ENCODE results near the gene ZMYM4. TPM values are rescaled to one million over a fixed set of nuclear protein-coding genes. Genes with fewer than 3 reads are reported as not detected.

Gene ZMYM4
- total RNA-seq, 1 experiment from 2014 or later, result 62.7 TPM

DNA sequence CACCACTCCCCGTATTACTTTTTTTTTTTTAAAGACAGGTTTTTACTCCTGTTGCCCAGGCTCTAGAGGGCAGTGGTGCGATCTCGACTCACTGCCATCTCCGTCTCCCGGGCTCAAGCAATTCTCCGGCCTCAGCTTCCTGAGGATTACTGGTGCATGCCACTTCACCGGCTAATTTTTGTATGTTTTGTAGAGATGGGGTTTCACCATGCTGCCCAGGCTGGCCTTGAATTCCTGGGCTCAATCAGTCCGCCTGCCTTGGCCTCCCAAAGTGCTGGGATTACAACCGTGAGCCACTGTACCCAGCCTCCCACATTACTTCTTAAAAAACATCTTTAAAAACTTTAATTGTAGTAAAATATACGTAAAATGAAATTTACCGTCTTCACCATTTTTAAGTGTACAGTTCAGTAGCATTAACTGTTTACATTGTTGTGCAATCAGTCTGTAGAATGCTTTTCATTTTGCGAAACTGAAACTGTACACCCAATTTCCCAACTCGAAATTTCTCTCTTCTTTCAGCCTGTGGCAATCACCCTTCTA, 77.0 kb downstream of the ZMYM4 start:
- Mint-ChIP-seq H3K4me3 (ENCODE audit: low read depth, unreplicated experiment) (no peak overlapping the region), H3K27me3 (ENCODE audit: unreplicated experiment) (no peaks in the 10 kb centered on the region), H3K27ac (ENCODE audit: unreplicated experiment) (no peak overlapping the region), H3K4me1 (ENCODE audit: low read depth, unreplicated experiment) (no peaks in the 10 kb centered on the region), H3K9me3 (ENCODE audit: low read depth, unreplicated experiment) (no peaks in the 10 kb centered on the region), H3K36me3 (ENCODE audit: insufficient read depth, unreplicated experiment) (peaks cover 3% of the 10 kb centered on the region)
- intact Hi-C loops (cut with micrococcal nuclease; ENCODE audit: unreplicated experiment), result no loop called here
- DNase-seq, result no peak
- CTCF ChIA-PET, result no interaction called here
- no TSS peak for BruUV-seq (replicated peaks)
- TF ChIP-seq, protein P1, sequence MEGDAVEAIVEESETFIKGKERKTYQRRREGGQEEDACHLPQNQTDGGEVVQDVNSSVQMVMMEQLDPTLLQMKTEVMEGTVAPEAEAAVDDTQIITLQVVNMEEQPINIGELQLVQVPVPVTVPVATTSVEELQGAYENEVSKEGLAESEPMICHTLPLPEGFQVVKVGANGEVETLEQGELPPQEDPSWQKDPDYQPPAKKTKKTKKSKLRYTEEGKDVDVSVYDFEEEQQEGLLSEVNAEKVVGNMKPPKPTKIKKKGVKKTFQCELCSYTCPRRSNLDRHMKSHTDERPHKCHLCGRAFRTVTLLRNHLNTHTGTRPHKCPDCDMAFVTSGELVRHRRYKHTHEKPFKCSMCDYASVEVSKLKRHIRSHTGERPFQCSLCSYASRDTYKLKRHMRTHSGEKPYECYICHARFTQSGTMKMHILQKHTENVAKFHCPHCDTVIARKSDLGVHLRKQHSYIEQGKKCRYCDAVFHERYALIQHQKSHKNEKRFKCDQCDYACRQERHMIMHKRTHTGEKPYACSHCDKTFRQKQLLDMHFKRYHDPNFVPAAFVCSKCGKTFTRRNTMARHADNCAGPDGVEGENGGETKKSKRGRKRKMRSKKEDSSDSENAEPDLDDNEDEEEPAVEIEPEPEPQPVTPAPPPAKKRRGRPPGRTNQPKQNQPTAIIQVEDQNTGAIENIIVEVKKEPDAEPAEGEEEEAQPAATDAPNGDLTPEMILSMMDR (IDR thresholded peaks at IDR 0.05; ENCODE audit: unreplicated experiment), result no peak

DNA sequence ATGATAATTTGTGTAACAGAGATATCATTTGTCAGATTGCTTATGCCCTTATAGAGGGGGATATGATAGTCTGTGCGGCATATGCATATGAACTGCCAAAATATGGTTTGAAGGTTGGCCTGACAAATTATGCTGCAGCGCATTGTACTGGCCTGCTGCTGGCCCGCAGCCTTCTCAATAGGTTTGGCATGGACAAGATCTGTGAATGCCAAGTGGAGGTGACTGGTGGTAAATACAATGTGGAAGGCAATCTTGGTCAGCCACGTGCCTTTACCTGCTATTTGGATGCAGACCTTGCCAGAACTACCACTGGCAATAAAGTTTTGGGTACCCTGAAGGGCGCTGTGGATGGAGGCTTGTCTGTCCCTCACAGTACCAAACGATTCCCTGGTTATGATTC, 82.4 kb downstream of the ZMYM4 start:
- no peak for DNase-seq
- H3K4me1 Mint-ChIP-seq (ENCODE audit: low read depth, unreplicated experiment), result no peaks in the 10 kb centered on the region
- intact Hi-C loops (cut with micrococcal nuclease; ENCODE audit: unreplicated experiment), result no loop called here
- no TSS peak for BruUV-seq (replicated peaks)
- no peak overlapping the region for H3K4me3 Mint-ChIP-seq (ENCODE audit: low read depth, unreplicated experiment)
- H3K27me3 Mint-ChIP-seq (ENCODE audit: unreplicated experiment), result no peaks in the 10 kb centered on the region
- TF ChIP-seq, protein P1 (IDR thresholded peaks at IDR 0.05; ENCODE audit: unreplicated experiment), result no peak
- H3K36me3 Mint-ChIP-seq (ENCODE audit: insufficient read depth, unreplicated experiment), result no peaks in the 10 kb centered on the region
- CTCF ChIA-PET, result no interaction called here
- no peaks in the 10 kb centered on the region for H3K9me3 Mint-ChIP-seq (ENCODE audit: low read depth, unreplicated experiment)
- no peak overlapping the region for H3K27ac Mint-ChIP-seq (ENCODE audit: unreplicated experiment)

DNA sequence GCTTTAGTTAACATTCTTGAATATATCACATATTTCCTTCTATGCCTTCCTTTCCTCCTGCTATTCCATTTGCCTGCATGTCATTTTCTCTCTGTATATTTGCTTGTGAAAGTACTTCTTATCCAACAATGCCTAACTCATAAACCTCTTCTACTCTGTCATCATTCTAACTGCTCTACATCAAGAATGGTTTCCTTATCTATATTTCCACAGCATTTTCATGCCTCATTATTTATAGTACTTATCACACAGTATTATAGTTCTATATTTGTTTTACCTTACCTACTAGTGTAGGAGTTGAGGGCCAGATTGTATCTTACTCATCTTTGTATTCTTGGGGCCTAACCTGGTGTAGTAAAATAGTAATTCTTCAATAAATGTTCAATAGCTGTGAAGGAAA, 91.5 kb downstream of the ZMYM4 start:
- Mint-ChIP-seq H3K4me3 (ENCODE audit: low read depth, unreplicated experiment) (no peak overlapping the region), H3K27ac (ENCODE audit: unreplicated experiment) (no peak overlapping the region), H3K36me3 (ENCODE audit: insufficient read depth, unreplicated experiment) (peaks cover 5% of the 10 kb centered on the region), H3K27me3 (ENCODE audit: unreplicated experiment) (no peaks in the 10 kb centered on the region), H3K4me1 (ENCODE audit: low read depth, unreplicated experiment) (no peaks in the 10 kb centered on the region), H3K9me3 (ENCODE audit: low read depth, unreplicated experiment) (no peaks in the 10 kb centered on the region)
- intact Hi-C loops (cut with micrococcal nuclease; ENCODE audit: unreplicated experiment), result no loop called here
- CTCF ChIA-PET, result interaction anchor here (0.5 kb wide), 1 partner anchor 22 kb away, joined by 3 read pairs; no protein-coding TSS in a partner anchor
- DNase-seq, result no peak
- no TSS peak for BruUV-seq (replicated peaks)
- TF ChIP-seq, protein P1 (IDR thresholded peaks at IDR 0.05; ENCODE audit: unreplicated experiment), result no peak

DNA sequence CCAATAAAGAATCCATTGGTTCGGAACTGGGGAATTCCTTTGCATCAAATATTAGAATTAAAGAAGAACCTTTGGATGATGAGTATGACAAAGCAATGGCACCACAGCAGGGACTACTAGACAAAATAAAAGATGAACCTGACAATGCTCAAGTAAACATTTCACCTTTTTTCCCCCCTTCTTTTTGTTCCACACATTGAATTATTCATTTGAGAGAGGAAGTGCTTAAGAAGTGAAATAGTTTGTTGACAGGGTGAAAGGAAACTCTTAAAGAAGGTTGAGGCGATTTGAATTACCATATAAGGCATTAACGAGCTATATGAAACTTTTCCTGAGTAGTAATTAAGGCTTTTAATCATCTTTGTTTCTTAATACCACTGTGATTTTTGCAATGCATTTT, 93.1 kb downstream of the ZMYM4 start:
- Mint-ChIP-seq H3K4me3 (ENCODE audit: low read depth, unreplicated experiment) (no peak overlapping the region), H3K27ac (ENCODE audit: unreplicated experiment) (no peak overlapping the region), H3K27me3 (ENCODE audit: unreplicated experiment) (no peaks in the 10 kb centered on the region), H3K36me3 (ENCODE audit: insufficient read depth, unreplicated experiment) (peaks cover 5% of the 10 kb centered on the region), H3K4me1 (ENCODE audit: low read depth, unreplicated experiment) (no peaks in the 10 kb centered on the region), H3K9me3 (ENCODE audit: low read depth, unreplicated experiment) (no peaks in the 10 kb centered on the region)
- CTCF ChIA-PET, result no interaction called here
- TF ChIP-seq, protein P1 (IDR thresholded peaks at IDR 0.05; ENCODE audit: unreplicated experiment), result no peak
- intact Hi-C loops (cut with micrococcal nuclease; ENCODE audit: unreplicated experiment), result no loop called here
- no peak for DNase-seq
- BruUV-seq (replicated peaks), result no TSS peak

Measured in Calu3 (cell line).